Measurements from ENCODE around the gene EXOC8. TPM values are rescaled to one million over a fixed set of nuclear protein-coding genes. Genes with fewer than 3 reads are reported as not detected.

Gene EXOC8
- total and polyA plus RNA-seq, 2 of the 8 experiments (the other 6 are each of a cell fraction or from before 2014, with no cell fraction given) = 2.0 to 9.8 TPM

- no peak overlapping the region for H3K4me2 ChIP-seq (ENCODE audit: insufficient read depth in 1 of 2, low read depth in 2 of 2, low read length in 2 of 2)
- DNase-seq (ENCODE audit: low read depth in 1 of 2, low spot score in 2 of 2) = no peak
- H3K79me2 ChIP-seq (ENCODE audit: control insufficient read depth in 1 of 2, insufficient read depth in 2 of 2, low read length in 2 of 2) = peaks cover 0 to 18% of the 10 kb centered on the region in 2 experiments; a peak in 2 of 4 replicates
- H3K9me3 ChIP-seq (ENCODE audit: insufficient read depth in 2 of 2, low read depth in 1 of 2, low read length in 1 of 2) = no peaks in the 10 kb centered on the region
- no peak overlapping the region for H3K23ac ChIP-seq (ENCODE audit: insufficient read length)
- no peak for FAIRE-seq
- no peak overlapping the region for H2BK12ac ChIP-seq (ENCODE audit: low read depth, low read length)
- H2AFZ ChIP-seq (ENCODE audit: low read length) = no peak overlapping the region
- no peak overlapping the region for H3K4ac ChIP-seq (replicated peaks; ENCODE audit: insufficient read length, low read depth, low read length)
- no peaks in the 10 kb centered on the region for H3K23me2 ChIP-seq (ENCODE audit: low read depth, low read length)
- no peak overlapping the region for H3K56ac ChIP-seq (replicated peaks; ENCODE audit: insufficient read length, low read depth, low read length)
- no peak overlapping the region for H2BK15ac ChIP-seq (ENCODE audit: low read length)
- H2BK5ac ChIP-seq (ENCODE audit: low read depth, low read length) = no peak overlapping the region
- 85% methylated on average over 7 of the region's 7 CpGs; no CpG with 5 or more reads in 1 of the 2 experiments for WGBS, 2 experiments (ENCODE audit: extremely low coverage in 1 of 2, insufficient coverage in 1 of 2, insufficient read length in 1 of 2, insufficient replicate concordance in 2 of 2, low coverage in 1 of 2, low lambda C conversion rate in 2 of 2, missing lambda C conversion rate in 1 of 2)
- ChIA-PET CTCF (ENCODE audit: partially characterized antibody) (interaction anchor here (0.7 kb wide), 1 partner anchor 12 kb away, joined by 3 read pairs; no protein-coding TSS in a partner anchor), POLR2A (ENCODE audit: partially characterized antibody) (no interaction called here)
- H4K91ac ChIP-seq (replicated peaks; ENCODE audit: insufficient read length, low read length) = no peak overlapping the region
- H2BK120ac ChIP-seq (replicated peaks; ENCODE audit: low read depth, low read length) = no peak overlapping the region
- no peak overlapping the region for H4K5ac ChIP-seq (ENCODE audit: insufficient read length, low read depth, low read length)
- H3K4me1 ChIP-seq (replicated peaks in 1 of 4; ENCODE audit: control insufficient read depth in 3 of 4, insufficient read depth in 4 of 4, low read length in 3 of 4) = no peaks in the 10 kb centered on the region
- no peak overlapping the region for H3K4me3 ChIP-seq (ENCODE audit: extremely low read depth in 1 of 4, insufficient read depth in 2 of 4, low read depth in 3 of 4, low read length in 4 of 4)
- no peak overlapping the region for H3K9ac ChIP-seq (replicated peaks in 1 of 4; ENCODE audit: extremely low read depth in 1 of 4, low read depth in 3 of 4, low read length in 3 of 4)
- peaks cover 2 to 3% of the 10 kb centered on the region in 2 experiments for H4K20me1 ChIP-seq (replicated peaks in 1 of 2; ENCODE audit: control insufficient read depth in 1 of 2, insufficient read depth in 2 of 2, low read length in 2 of 2)
- H3K18ac ChIP-seq (ENCODE audit: extremely low read depth, low read length) = no peak overlapping the region
- H3K27ac ChIP-seq (ENCODE audit: low read depth, low read length) = no peak overlapping the region
- H3K36me3 ChIP-seq (ENCODE audit: control insufficient read depth in 2 of 4, insufficient read depth in 4 of 4, low read length in 3 of 4) = no peaks in the 10 kb centered on the region
- H2BK20ac ChIP-seq (ENCODE audit: low read length) = no peak overlapping the region
- no peaks in the 10 kb centered on the region for H3K27me3 ChIP-seq (replicated peaks in 1 of 4; ENCODE audit: control insufficient read depth in 3 of 4, extremely low read depth in 1 of 4, insufficient read depth in 3 of 4, low read length in 3 of 4)
- no peaks in the 10 kb centered on the region for H3K79me1 ChIP-seq (ENCODE audit: low read depth, low read length)
- H3K14ac ChIP-seq (ENCODE audit: insufficient read length) = no peak overlapping the region
- H4K8ac ChIP-seq (ENCODE audit: extremely low read depth, insufficient read depth, low read length) = no peak overlapping the region
- H2AK5ac ChIP-seq (ENCODE audit: low read depth, low read length) = no peak overlapping the region
- no peak for TF ChIP-seq SIRT6 (IDR thresholded peaks at IDR 0.05; ENCODE audit: low read length)
- TF ChIP-seq CTCF (IDR thresholded peaks at IDR 0.05; ENCODE audit: control extremely low read depth in 1 of 3, insufficient read depth in 1 of 3, low read depth in 1 of 3, low read length in 3 of 3) = no peak
- TF ChIP-seq TAF1 (IDR thresholded peaks at IDR 0.05; ENCODE audit: low read depth, low read length) = no peak
- TF ChIP-seq HDAC2 (IDR thresholded peaks at IDR 0.05; ENCODE audit: borderline replicate concordance in 1 of 2, low read depth in 2 of 2, low read length in 2 of 2) = no peak
- no peak for TF ChIP-seq ASH2L (IDR thresholded peaks at IDR 0.05; ENCODE audit: low read length)
- no peak for TF ChIP-seq ATF3 (IDR thresholded peaks at IDR 0.05; ENCODE audit: insufficient read depth, low read depth, low read length)
- no peak for TF ChIP-seq E2F6 (IDR thresholded peaks at IDR 0.05)
- no peak for TF ChIP-seq POU5F1 (IDR thresholded peaks at IDR 0.05; ENCODE audit: low read depth, low read length)
- no peak for TF ChIP-seq CTBP2 (IDR thresholded peaks at IDR 0.05; ENCODE audit: borderline replicate concordance, insufficient read depth, insufficient read length, low read length)
- TF ChIP-seq POLR2AphosphoS5 (IDR thresholded peaks at IDR 0.05; ENCODE audit: low read depth, low read length) = no peak
These were observed 8.2 kb downstream of the EXOC8 start for GRCh38 chr1:231329483-231329882.
